ENCODE data around the gene RGL3.

RGL3 gene

GRCh38 chr19:11400798-11401197 is 18.3 kb downstream of the RGL3 start:
- Histone ChIP-seq H3K27ac (ENCODE audit: low read depth, low read length, poor library complexity, severe bottlenecking) (no peak overlapping the region), H3K36me3 (ENCODE audit: insufficient read depth, low read length) (no peaks in the 10 kb centered on the region), H3K9ac (ENCODE audit: low read length) (no peak overlapping the region), H2AFZ (ENCODE audit: low read length) (no peak overlapping the region), H3K4me3 (ENCODE audit: low read depth, low read length, poor library complexity, severe bottlenecking) (no peak overlapping the region), H3F3A (ENCODE audit: insufficient read depth, low read length) (no peaks in the 10 kb centered on the region), H4K20me1 (ENCODE audit: insufficient read depth, low read length) (no peaks in the 10 kb centered on the region), H3K9me3 (ENCODE audit: low read length) (no peaks in the 10 kb centered on the region), H3K27me3 (ENCODE audit: insufficient read depth, low read length) (peaks cover 7% of the 10 kb centered on the region; the same call in 1 of the 2 replicates), H3K9me2 (ENCODE audit: low read depth, low read length) (no peaks in the 10 kb centered on the region), H3K79me2 (ENCODE audit: insufficient read depth, low read length) (no peaks in the 10 kb centered on the region), H3K4me2 (ENCODE audit: low read length) (no peak overlapping the region), H3K4me1 (ENCODE audit: insufficient read depth, low read length, severe bottlenecking) (no peaks in the 10 kb centered on the region)
- TF ChIP-seq EZH2 (IDR thresholded peaks at IDR 0.05; ENCODE audit: borderline replicate concordance, low read length): no peak

- TF ChIP-seq CTCF (IDR thresholded peaks at IDR 0.05; ENCODE audit: low read length) (no peak), EZH2 (IDR thresholded peaks at IDR 0.05; ENCODE audit: borderline replicate concordance, low read length) (no peak)
- H3K9me3 ChIP-seq (ENCODE audit: low read length): no peaks in the 10 kb centered on the region
- H3K79me2 ChIP-seq (ENCODE audit: insufficient read depth, low read length): no peaks in the 10 kb centered on the region
- no peak overlapping the region for H3K4me2 ChIP-seq (ENCODE audit: low read length)
- no peak overlapping the region for H3K27ac ChIP-seq (ENCODE audit: low read depth, low read length, poor library complexity, severe bottlenecking)
- no peak overlapping the region for H3K4me3 ChIP-seq (ENCODE audit: low read depth, low read length, poor library complexity, severe bottlenecking)
- no peaks in the 10 kb centered on the region for H3K36me3 ChIP-seq (ENCODE audit: insufficient read depth, low read length)
- no peak overlapping the region for H2AFZ ChIP-seq (ENCODE audit: low read length)
- H3K9me2 ChIP-seq (ENCODE audit: low read depth, low read length): no peaks in the 10 kb centered on the region
- no peaks in the 10 kb centered on the region for H3F3A ChIP-seq (ENCODE audit: insufficient read depth, low read length)
- H4K20me1 ChIP-seq (ENCODE audit: insufficient read depth, low read length): no peaks in the 10 kb centered on the region
- peaks cover 7% of the 10 kb centered on the region; the same call in 1 of the 2 replicates for H3K27me3 ChIP-seq (ENCODE audit: insufficient read depth, low read length)
- no peak overlapping the region for H3K9ac ChIP-seq (ENCODE audit: low read length)
- no peaks in the 10 kb centered on the region for H3K4me1 ChIP-seq (ENCODE audit: insufficient read depth, low read length, severe bottlenecking)
Observed at GRCh38 chr19:11399667-11400066, 19.4 kb downstream of the RGL3 start.

- Histone ChIP-seq H3K79me2 (ENCODE audit: insufficient read depth, low read length) (no peaks in the 10 kb centered on the region), H3K9me3 (ENCODE audit: low read length) (no peaks in the 10 kb centered on the region), H3K9me2 (ENCODE audit: low read depth, low read length) (no peaks in the 10 kb centered on the region), H3K36me3 (ENCODE audit: insufficient read depth, low read length) (no peaks in the 10 kb centered on the region), H2AFZ (ENCODE audit: low read length) (no peak overlapping the region), H3K4me2 (ENCODE audit: low read length) (no peak overlapping the region), H3K27ac (ENCODE audit: low read depth, low read length, poor library complexity, severe bottlenecking) (no peak overlapping the region), H3K9ac (ENCODE audit: low read length) (no peak overlapping the region), H4K20me1 (ENCODE audit: insufficient read depth, low read length) (no peaks in the 10 kb centered on the region), H3F3A (ENCODE audit: insufficient read depth, low read length) (no peaks in the 10 kb centered on the region), H3K27me3 (ENCODE audit: insufficient read depth, low read length) (peaks cover 14% of the 10 kb centered on the region; the same call in 1 of the 2 replicates), H3K4me1 (ENCODE audit: insufficient read depth, low read length, severe bottlenecking) (no peaks in the 10 kb centered on the region), H3K4me3 (ENCODE audit: low read depth, low read length, poor library complexity, severe bottlenecking) (no peak overlapping the region)
- no peak for TF ChIP-seq EZH2 (IDR thresholded peaks at IDR 0.05; ENCODE audit: borderline replicate concordance, low read length)
- TF ChIP-seq CTCF (IDR thresholded peaks at IDR 0.05; ENCODE audit: low read length): no peak
Observed at GRCh38 chr19:11397089-11397610, 22.0 kb downstream of the RGL3 start.

All from OCI-LY1 (cell line).